Kidney (tissue), 14 donors: Measurements from ENCODE around the gene KCNQ1. TPM values are rescaled to one million over a fixed set of nuclear protein-coding genes. Genes with fewer than 3 reads are reported as not detected.
A peak's percentile ranks its signal among the peaks of the same experiment; 100 is the strongest.

Experiments used
- DNase-seq, 5 donors: peaks; one replicate each; pipeline ENCODE4 v3.0.0-alpha.2; 2013 to 2020
- FAIRE-seq: peaks from 2 replicates; lab custom pipeline; 2012; peaks lifted over from hg19 to GRCh38; lab: Jason Lieb, UNC
- H3K27ac ChIP-seq, 2 donors: one replicate each; pipeline ENCODE4 v1.7.0; 2013; ENCODE audit warnings: low read depth in 2 of 2, low read length in 2 of 2, inconsistent platforms in 1 of 2
- H3K27me3 ChIP-seq: one replicate; pipeline ENCODE4 v1.7.1; 2013; ENCODE audit warnings: low read length, inconsistent platforms; ENCODE audit not compliant: control insufficient read depth, insufficient read depth
- H3K36me3 ChIP-seq, 3 donors: one replicate each; pipeline versions ENCODE4 v1.7.0 to v1.7.1; 2013; ENCODE audit warnings: low read length in 3 of 3, control low read depth in 1 of 3, inconsistent platforms in 1 of 3; ENCODE audit not compliant: insufficient read depth in 3 of 3, control insufficient read depth in 2 of 3
- H3K4me1 ChIP-seq, 3 donors: one replicate each; pipeline versions ENCODE4 v1.7.0 to v1.7.1; 2013; ENCODE audit warnings: low read length in 3 of 3, inconsistent platforms in 1 of 3, low read depth in 1 of 3; ENCODE audit not compliant: control insufficient read depth in 2 of 3, insufficient read depth in 2 of 3
- H3K4me3 ChIP-seq, 3 donors: one replicate each; pipeline versions ENCODE4 v1.7.0 to v1.8.1; 2013; ENCODE audit warnings: low read length in 3 of 3, control low read depth in 1 of 3, inconsistent platforms in 1 of 3
- H3K9ac ChIP-seq, 3 donors: one replicate each; pipeline versions ENCODE4 v1.7.0 to v1.7.1; 2013; ENCODE audit warnings: low read length in 3 of 3, control low read depth in 1 of 3, inconsistent platforms in 1 of 3
- H3K9me3 ChIP-seq, 3 donors: one replicate each; pipeline versions ENCODE4 v1.7.0 to v1.7.1; 2013; ENCODE audit warnings: low read length in 3 of 3, control low read depth in 1 of 3, inconsistent platforms in 1 of 3; ENCODE audit not compliant: control insufficient read depth in 2 of 3, insufficient read depth in 1 of 3
- intact Hi-C: fragments of 100-400 bp; cut with DNase I; formaldehyde crosslinking; loops from one replicate; pipeline ENCODE4 v1.11.1; 2022
- polyA plus RNA-seq: library from polyadenylated mRNA; stranded (reverse); fragments of 350-450 nt; fragmentation: Illumina TruSeq; extraction: RNeasy Lipid Tissue Mini Kit (QIAGEN cat#74804); gene quantifications from one replicate; pipeline ENCODE4 v1.2.3, GENCODE V29; 2014; ENCODE audit warnings: low read depth, low replicate concordance; ENCODE audit not compliant: insufficient read depth
- total RNA-seq: library from RNA; stranded (reverse); fragmentation: NEBNext Ultra II Directional; extraction: Animal tissue kit (Norgen Biotek cat#: 25700); gene quantifications from one replicate; pipeline ENCODE4 v1.2.1, GENCODE V29; 2021
- TF ChIP-seq, protein P1 (sequence below): IDR thresholded peaks from 3 replicates; pipeline ENCODE4 v1.5.1; 2012; ENCODE audit warnings: mild to moderate bottlenecking, moderate library complexity, borderline replicate concordance; ENCODE audit not compliant: insufficient read depth; ENCODE audit errors: extremely low read depth
- donor health status: control.
- donor health status: control.
- donor health status: control.
- donor health status: control.
- donor health status: control.
- donor health status: DM: yes; HTN: yes; CAD: no.
- donor health status: Normal renal cell carcinoma (clear cell type).

Gene KCNQ1
- total and polyA plus RNA-seq, 2 donors from 2014 or later: 45.5 to 49.4 TPM

GRCh38 chr11:2443406-2443805 is 1.4 kb upstream of the KCNQ1 start:
- Histone ChIP-seq H3K36me3 (no peaks in the 10 kb centered on the region), H3K4me3 (no peak overlapping the region), H3K27ac (no peak overlapping the region), H3K9ac (no peak overlapping the region), H3K27me3 (peaks cover 3% of the 10 kb centered on the region), H3K4me1 (peaks cover 0 to 27% (median 6%) of the 10 kb centered on the region in 3 donors), H3K9me3 (no peaks in the 10 kb centered on the region)
- no peak for FAIRE-seq
- intact Hi-C loops: no loop called here
- DNase-seq: peak in 1 of 5 donors; percentile 63
- TF ChIP-seq, protein P1, sequence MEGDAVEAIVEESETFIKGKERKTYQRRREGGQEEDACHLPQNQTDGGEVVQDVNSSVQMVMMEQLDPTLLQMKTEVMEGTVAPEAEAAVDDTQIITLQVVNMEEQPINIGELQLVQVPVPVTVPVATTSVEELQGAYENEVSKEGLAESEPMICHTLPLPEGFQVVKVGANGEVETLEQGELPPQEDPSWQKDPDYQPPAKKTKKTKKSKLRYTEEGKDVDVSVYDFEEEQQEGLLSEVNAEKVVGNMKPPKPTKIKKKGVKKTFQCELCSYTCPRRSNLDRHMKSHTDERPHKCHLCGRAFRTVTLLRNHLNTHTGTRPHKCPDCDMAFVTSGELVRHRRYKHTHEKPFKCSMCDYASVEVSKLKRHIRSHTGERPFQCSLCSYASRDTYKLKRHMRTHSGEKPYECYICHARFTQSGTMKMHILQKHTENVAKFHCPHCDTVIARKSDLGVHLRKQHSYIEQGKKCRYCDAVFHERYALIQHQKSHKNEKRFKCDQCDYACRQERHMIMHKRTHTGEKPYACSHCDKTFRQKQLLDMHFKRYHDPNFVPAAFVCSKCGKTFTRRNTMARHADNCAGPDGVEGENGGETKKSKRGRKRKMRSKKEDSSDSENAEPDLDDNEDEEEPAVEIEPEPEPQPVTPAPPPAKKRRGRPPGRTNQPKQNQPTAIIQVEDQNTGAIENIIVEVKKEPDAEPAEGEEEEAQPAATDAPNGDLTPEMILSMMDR: no peak

GRCh38 chr11:2443881-2444820 is 657 bp upstream of the KCNQ1 start, which contains the start of gene TRPM5:
Gene TRPM5, minus strand, starts transcription at chr11:2444514. Its CDS starts 21,478 bp downstream, at chr11:2423036.
- no peak for FAIRE-seq
- H3K4me3 ChIP-seq: peak within 1 kb of the TSS; percentile 6 to 69 (median 56)
- H3K27ac ChIP-seq: peak within 1 kb of the TSS; percentile 47 to 57
- H3K9ac ChIP-seq: peak within 1 kb of the TSS in 1 of 3 donors; percentile 48
- no peaks in the 10 kb centered on the region for H3K9me3 ChIP-seq
- H3K27me3 ChIP-seq: peaks cover 3% of the 10 kb centered on the region
- H3K36me3 ChIP-seq: no peaks in the 10 kb centered on the region
- TF ChIP-seq, protein P1: no peak
- H3K4me1 ChIP-seq: peaks cover 0 to 27% (median 6%) of the 10 kb centered on the region in 3 donors
- DNase-seq: peak in 4 of 5 donors; percentile 48 to 89 (median 82)
- intact Hi-C loops: no loop called here

DNA sequence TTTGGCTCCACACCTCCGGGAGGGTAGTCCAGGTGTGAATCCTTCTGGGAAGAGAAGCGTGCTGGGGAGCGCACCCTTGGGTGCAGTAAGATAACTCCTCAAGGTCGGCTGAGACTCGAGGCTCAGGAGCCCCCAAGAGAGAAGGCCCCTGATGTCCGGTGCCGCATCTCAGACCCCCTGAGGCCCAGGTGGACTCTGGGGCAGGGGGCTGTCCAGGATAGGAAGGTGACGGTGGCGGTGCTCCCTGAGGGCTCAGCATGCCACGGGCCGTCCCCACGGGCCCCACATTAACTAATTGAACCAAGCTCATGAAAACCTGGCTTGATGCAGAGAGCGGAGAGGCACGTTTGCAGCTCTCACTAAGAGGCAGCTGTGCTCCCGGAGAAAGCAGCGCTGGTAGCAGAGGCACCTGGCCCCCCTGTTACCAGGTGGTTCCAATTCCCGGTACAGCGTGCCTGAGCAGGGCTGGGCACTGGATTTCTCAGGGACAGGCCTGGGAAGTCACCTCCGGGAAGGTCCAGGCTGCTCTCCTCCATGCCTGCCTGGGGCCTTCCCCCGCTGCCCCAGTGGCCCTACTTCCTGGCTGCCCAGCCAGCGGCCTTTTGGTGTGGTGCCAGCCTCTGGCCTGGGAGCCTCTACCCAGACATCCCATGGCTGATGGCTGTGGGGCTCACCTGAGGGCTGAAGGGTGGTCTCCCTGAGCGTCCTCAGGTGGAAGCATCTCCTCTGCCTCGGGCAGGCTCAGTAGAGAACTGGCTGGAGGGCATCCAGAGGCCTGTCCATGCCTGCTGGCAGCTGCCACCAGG is 1.1 kb downstream of the KCNQ1 start:
- TF ChIP-seq, protein P1: no peak
- Histone ChIP-seq H3K9me3 (no peaks in the 10 kb centered on the region), H3K9ac (peak overlapping the region in 1 of 3 donors; percentile 48), H3K27ac (peak overlapping the region; percentile 47 to 57), H3K4me3 (peak overlapping the region in 2 of 3 donors; percentile 56 to 69), H3K27me3 (peaks cover 3% of the 10 kb centered on the region), H3K36me3 (no peaks in the 10 kb centered on the region), H3K4me1 (peaks cover 0 to 27% (median 6%) of the 10 kb centered on the region in 3 donors)
- no peak for FAIRE-seq
- peak in 1 of 5 donors; percentile 86 for DNase-seq
- intact Hi-C loops: no loop called here
